Right lung (tissue), 5 donors: Measurements from ENCODE around the gene GSTM4. TPM values are rescaled to one million over a fixed set of nuclear protein-coding genes. Genes with fewer than 3 reads are reported as not detected.
"Not testable (repeated sequence)": the region's sequence is repeated elsewhere in the genome, so short reads cannot be mapped to it uniquely, and the experiment has no call there.

Source experiments
- DNase-seq, 2 donors: peaks; one replicate each; pipeline ENCODE4 v3.0.0-alpha.2; 2013
- polyA plus RNA-seq, 5 donors: library from polyadenylated mRNA; unstranded; fragments of 120-200 nt; gene quantifications; one replicate each; pipeline versions ENCODE4 v1.2.1 to v1.2.3, GENCODE V29; 2013; ENCODE audit warnings: inconsistent platforms in 1 of 5, low replicate concordance in 1 of 5; ENCODE audit not compliant: insufficient read length in 5 of 5, insufficient read depth in 1 of 5

Gene GSTM4
- polyA plus RNA-seq, 5 donors: 27.7 to 34.1 (median 32.0) TPM

DNA sequence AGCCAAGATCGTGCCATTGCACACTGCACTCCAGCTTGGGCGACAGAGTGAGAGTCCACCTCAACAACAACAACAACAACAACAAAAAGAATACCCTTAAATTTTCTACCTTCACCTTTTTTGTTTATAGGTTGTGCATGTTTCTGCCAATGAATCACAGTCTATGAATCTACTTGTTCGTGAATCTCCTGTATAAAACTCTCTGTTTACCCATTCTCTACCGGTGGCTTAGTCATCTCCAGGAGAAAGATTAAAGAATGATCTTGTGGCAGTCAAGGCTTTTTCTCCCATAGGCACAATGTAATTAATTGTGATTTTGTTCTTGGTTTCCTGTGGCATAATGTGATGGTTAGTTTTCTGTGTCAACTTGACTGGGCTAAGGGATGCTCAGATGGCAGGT is 42.0 kb downstream of the GSTM4 start:
- not testable (repeated sequence) for DNase-seq

DNA sequence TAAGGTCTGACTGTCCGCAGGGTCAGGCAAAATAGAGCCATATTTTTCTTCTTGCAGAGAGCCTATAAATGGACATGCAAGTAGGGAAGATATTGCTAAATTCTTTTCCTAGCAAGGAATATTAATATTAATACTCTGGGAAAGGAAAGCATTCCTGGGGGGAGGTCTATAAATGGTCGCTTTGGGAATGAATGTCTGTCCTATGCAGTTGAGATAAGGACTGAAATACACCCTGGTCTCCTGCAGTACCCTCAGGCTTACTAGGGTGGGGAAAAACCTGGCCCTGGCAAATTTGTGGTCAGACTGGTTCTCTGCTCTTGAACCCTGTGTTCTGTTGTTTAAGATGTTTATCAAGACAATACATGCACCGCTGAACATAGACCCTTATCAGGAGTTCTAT is 47.0 kb downstream of the GSTM4 start:
- not testable (repeated sequence) for DNase-seq

DNA sequence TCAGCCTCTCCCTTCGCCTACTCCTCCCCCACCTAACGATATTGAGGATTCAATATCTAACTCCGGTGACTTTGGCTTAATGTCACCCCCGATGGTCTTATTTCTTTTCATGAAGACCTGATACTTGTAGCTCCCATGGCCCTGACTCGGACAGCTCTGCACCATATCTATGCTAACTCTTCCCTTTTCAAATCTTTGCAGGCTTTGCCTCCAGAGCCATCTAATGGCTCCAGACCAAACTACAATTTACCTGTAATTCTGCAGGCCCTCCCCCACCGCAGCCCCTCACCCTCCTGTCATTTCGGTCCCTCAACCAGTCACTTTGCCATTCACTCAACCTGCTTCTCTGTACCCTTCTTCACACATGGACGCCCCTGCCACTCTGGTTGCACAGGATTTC is 48.3 kb downstream of the GSTM4 start:
- no peak for DNase-seq

DNA sequence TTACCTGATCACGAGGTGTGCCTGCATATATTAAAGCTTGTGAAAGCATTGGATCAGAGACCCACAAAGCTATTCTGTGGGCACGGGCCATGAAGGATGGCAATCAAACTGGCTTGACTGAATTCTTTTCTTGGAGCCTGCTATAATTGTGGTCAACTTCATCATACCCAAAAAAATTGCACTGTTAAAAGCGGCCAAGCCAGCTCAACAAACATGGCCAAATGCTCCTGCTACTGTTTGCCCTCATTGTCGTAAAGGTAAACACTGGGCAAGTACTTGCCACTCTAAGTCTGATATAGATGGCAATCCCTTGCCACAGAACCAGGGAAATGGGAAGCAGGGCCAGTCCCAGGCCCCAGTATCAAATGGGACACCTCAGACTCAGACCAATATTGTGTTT is 49.5 kb downstream of the GSTM4 start:
- DNase-seq: no peak

DNA sequence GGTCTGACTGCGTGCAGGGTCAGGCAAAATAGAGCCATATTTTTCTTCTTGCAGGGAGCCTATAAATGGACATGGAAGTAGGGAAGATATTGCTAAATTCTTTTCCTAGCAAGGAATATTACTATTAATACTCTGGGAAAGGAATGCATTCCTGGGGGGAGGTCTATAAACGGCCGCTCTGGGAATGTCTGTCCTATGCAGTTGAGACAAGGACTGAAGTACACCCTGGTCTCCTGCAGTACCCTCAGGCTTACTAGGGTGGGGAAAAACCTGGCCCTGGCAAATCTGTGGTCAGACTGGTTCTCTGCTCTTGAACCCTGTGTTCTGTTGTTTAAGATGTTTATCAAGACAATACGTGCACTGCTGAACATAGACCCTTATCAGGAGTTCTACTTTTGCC is 53.0 kb downstream of the GSTM4 start:
- DNase-seq: not testable (repeated sequence)

DNA sequence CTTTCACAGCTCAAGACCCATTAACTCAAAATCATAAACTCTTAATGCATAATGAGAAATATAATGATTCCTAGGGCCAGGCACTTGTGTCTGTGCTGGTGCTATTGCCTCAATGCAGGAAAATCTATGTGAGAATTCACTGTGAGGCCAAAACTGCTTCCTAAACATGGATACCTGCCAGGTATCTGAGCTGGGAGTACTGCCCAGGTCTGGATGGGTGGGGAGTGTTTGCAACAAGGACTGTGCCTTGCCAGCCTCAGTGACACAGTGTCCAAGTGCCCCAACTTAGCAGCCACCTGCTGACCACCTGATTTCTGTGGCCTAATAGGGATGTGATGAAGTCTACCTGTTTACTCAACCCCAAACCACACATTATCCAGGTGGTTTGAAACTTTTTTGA is 53.9 kb downstream of the GSTM4 start:
- DNase-seq: not testable (repeated sequence)

Other genes with a start within 250 kb of the GSTM4 start
- 10 to 100 TPM; 74.2 to 99.6 (median 89.2) TPM for gene PSMA5, start 229.7 kb upstream of the GSTM4 start, polyA plus RNA-seq
- gene SYPL2, start 189.6 kb upstream of the GSTM4 start, polyA plus RNA-seq: 1 to 10 TPM in 1 of 5 donors, under 1 TPM in 4; 0.13 to 9.0 (median 0.26) TPM
- 10 to 100 TPM in 1 of 5 donors, 1 to 10 TPM in 4; 6.6 to 13.6 (median 8.0) TPM for gene ATXN7L2, start 172.2 kb upstream of the GSTM4 start, polyA plus RNA-seq
- 1 to 10 TPM; 4.8 to 9.5 (median 8.5) TPM for gene CYB561D1, start 162.0 kb upstream of the GSTM4 start, polyA plus RNA-seq
- 1 to 10 TPM; 2.6 to 5.1 (median 3.7) TPM for gene AMIGO1, start 146.4 kb upstream of the GSTM4 start, polyA plus RNA-seq
- gene GPR61, start 116.2 kb upstream of the GSTM4 start, polyA plus RNA-seq: 1 to 10 TPM in 1 of 5 donors, under 1 TPM in 4; 0.27 to 1.7 (median 0.40) TPM
- gene GNAI3, start 107.5 kb upstream of the GSTM4 start, polyA plus RNA-seq: 10 to 100 TPM in 4 of 5 donors, 1 to 10 TPM in 1; 9.7 to 12.8 (median 10.9) TPM
- under 1 TPM in 1 of 5 donors, not detected in 4; 0.11 TPM for gene GNAT2, start 36.5 kb upstream of the GSTM4 start, polyA plus RNA-seq
- 10 to 100 TPM; 34.9 to 56.9 (median 50.8) TPM for gene AMPD2, start 36.3 kb upstream of the GSTM4 start, polyA plus RNA-seq
- gene GSTM2, start 12.0 kb downstream of the GSTM4 start, polyA plus RNA-seq: 100 to 1,000 TPM; 211 to 275 (median 236) TPM
- gene GSTM1, start 31.7 kb downstream of the GSTM4 start, polyA plus RNA-seq: 100 to 1,000 TPM in 2 of 5 donors, 10 to 100 TPM in 1, 1 to 10 TPM in 2; 1.5 to 172 (median 97.9) TPM
- 10 to 100 TPM; 64.5 to 92.1 (median 73.8) TPM for gene GSTM5, start 56.2 kb downstream of the GSTM4 start, polyA plus RNA-seq
- gene GSTM3, start 84.9 kb downstream of the GSTM4 start, polyA plus RNA-seq: 100 to 1,000 TPM; 101 to 145 (median 121) TPM
- gene EPS8L3, start 107.8 kb downstream of the GSTM4 start, polyA plus RNA-seq: 1 to 10 TPM in 1 of 5 donors, under 1 TPM in 4; 0.22 to 1.5 (median 0.35) TPM